ENCODE data around the gene VCL.

The VCL gene

GRCh38 chr10:73983096-73984047, 14.5 kb upstream of the VCL start:
- no peak for TF ChIP-seq CTCF (IDR thresholded peaks at IDR 0.05; ENCODE audit: low read depth, low read length)
- DNase-seq (ENCODE audit: low read depth in 2 of 2), result no peak
- H3K4me3 ChIP-seq (replicated peaks in 1 of 2; ENCODE audit: low read depth in 2 of 2, low read length in 2 of 2), result no peak overlapping the region

- no peak for TF ChIP-seq CTCF (IDR thresholded peaks at IDR 0.05; ENCODE audit: low read depth, low read length)
- no peak for DNase-seq (ENCODE audit: low read depth in 2 of 2)
- H3K4me3 ChIP-seq (replicated peaks in 1 of 2; ENCODE audit: low read depth in 2 of 2, low read length in 2 of 2), result no peak overlapping the region
Observed at GRCh38 chr10:73989594-73990150, 8.2 kb upstream of the VCL start.

GRCh38 chr10:73991203-73991883, 6.6 kb upstream of the VCL start:
- no peak overlapping the region for H3K4me3 ChIP-seq (replicated peaks in 1 of 2; ENCODE audit: low read depth in 2 of 2, low read length in 2 of 2)
- no peak for DNase-seq (ENCODE audit: low read depth in 2 of 2)
- TF ChIP-seq CTCF (IDR thresholded peaks at IDR 0.05; ENCODE audit: low read depth, low read length), result no peak

- no peak for DNase-seq (ENCODE audit: low read depth in 2 of 2)
- no peak for TF ChIP-seq CTCF (IDR thresholded peaks at IDR 0.05; ENCODE audit: low read depth, low read length)
- no peak overlapping the region for H3K4me3 ChIP-seq (replicated peaks in 1 of 2; ENCODE audit: low read depth in 2 of 2, low read length in 2 of 2)
Observed at GRCh38 chr10:73991884-73992245, 6.1 kb upstream of the VCL start.

GRCh38 chr10:73992899-73993788, 4.8 kb upstream of the VCL start:
- DNase-seq (ENCODE audit: low read depth in 2 of 2), result peak; percentile 48 to 56
- H3K4me3 ChIP-seq (replicated peaks in 1 of 2; ENCODE audit: low read depth in 2 of 2, low read length in 2 of 2), result no peak overlapping the region
- no peak for TF ChIP-seq CTCF (IDR thresholded peaks at IDR 0.05; ENCODE audit: low read depth, low read length)

- no peak overlapping the region for H3K4me3 ChIP-seq (replicated peaks in 1 of 2; ENCODE audit: low read depth in 2 of 2, low read length in 2 of 2)
- DNase-seq (ENCODE audit: low read depth in 2 of 2), result no peak
- no peak for TF ChIP-seq CTCF (IDR thresholded peaks at IDR 0.05; ENCODE audit: low read depth, low read length)
Observed at GRCh38 chr10:73995035-73995358, 2.9 kb upstream of the VCL start.

Measured in cardiac fibroblast (primary cell).